Nucleus accumbens (tissue), 56 donors: ENCODE measurements around the gene STAT5A.
A peak's percentile ranks its signal among the peaks of the same experiment; 100 is the strongest.

Experiments used
- DNase-seq, 56 donors: peaks; one replicate each; lab custom pipeline; 2025; lab: John Stamatoyannopoulos, UW

The STAT5A gene

GRCh38 chr17:42266918-42267766 lies 21.2 kb upstream of the STAT5A start:
- no peak for DNase-seq

GRCh38 chr17:42268236-42268635 lies 20.1 kb upstream of the STAT5A start:
- DNase-seq = no peak

DNA sequence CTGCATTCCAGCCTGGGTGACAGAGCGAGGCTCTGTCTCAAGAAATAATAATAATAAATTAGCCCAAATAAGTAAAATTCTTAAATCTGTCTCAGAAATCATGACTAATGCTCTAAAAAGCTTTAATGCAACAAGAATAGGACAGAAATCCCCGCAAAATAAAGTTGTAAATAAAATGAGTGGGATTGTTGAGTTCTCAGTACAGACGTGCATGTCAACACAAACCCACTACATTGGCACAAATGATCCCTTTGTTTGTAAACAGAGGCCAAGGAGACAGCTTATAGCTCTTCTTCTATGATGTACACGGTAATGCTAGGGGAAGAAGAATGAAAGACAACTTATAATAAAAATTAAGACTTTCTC lies 18.1 kb upstream of the STAT5A start:
- DNase-seq = no peak

DNA sequence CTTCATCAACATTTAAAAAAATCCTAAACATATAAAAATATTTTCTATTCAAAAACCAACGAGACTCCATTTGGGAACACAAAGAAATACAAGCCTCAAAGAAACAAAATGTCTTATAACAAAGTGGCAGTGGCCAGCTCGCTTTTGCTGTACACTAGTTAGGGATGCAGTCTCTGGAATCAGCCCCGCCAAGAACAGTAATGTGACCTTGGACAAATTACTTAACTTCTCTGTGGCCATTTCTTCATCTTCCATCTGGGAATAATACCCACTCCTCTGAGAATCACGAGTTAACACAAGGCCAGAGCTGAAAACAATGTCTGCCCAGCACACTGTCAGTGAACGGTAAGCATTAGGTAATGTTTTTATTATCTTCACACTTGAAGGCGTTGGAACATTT lies 17.7 kb upstream of the STAT5A start:
- no peak for DNase-seq

- DNase-seq = no peak
These were observed 17.1 kb upstream of the STAT5A start for GRCh38 chr17:42271006-42271778.

GRCh38 chr17:42271779-42272035 lies 16.6 kb upstream of the STAT5A start:
- no peak for DNase-seq

DNA sequence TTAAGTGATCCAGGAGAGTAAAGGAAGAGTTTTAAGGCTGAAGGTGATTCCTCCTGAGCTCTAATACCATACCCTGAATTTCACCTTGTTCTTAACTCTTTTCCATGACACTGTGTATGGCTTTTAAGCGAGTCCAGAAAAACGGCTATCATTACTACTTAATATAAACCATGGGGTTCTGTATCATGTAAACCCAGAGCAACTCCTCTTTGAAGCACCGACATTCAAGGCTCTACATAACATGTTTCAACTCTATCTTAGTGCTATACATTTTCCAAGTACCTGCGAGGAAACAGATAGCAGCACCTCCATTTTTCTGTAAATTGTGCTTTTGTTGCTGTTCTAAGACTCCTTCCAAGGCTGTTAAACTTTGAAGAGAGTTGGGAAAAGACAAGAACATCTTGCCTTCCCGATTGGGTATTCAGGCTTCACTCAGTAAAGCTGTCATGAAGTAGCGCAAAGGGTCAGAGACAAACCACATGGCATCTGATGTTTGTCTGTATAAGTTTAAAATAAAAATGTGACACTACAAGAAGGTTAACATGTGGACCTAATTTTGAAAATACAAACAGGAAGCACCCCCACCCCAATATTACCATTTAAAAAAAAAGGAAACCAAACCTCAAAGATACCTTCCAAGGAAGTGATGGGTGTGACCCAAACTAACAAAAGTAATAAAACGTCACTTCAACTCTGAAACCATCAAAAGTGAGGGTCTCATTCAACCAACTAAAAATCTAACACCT lies 16.0 kb upstream of the STAT5A start:
- DNase-seq = no peak

DNA sequence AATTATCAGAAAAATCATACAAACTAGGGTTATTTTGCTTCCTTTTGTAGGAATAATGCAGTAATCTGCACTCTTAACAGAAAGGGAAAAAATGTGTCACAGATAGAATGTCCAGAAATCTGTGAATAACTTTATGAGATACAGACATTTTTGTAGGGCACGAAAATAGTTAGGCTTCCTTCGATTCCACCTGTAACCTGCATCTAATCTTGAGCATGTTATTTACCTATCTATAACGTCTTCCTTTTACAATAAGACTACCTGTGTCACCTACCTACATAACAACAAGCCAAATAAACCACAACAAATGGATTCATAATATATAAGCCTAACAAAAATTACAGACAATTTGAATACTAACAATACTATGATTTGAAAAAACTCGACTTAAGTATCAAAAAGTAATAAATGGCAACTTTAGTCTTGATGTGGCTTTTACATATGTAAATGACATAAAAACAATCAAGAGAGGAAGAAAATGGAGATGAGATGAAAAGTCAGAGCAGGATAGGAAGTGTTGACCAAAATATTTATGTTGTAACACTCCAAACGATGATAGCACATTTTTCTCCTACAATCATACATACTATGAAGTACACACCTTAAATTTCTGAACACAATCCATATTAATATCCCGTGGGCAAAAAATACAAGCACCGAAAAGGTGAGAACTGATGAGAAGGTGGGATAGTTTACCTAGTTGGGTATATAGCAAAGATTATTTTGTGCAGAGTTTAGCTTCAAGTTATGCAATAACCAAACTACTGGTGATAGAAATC lies 14.6 kb upstream of the STAT5A start:
- no peak for DNase-seq

GRCh38 chr17:42274253-42274542 lies 14.1 kb upstream of the STAT5A start:
- DNase-seq = no peak

- no peak for DNase-seq
These were observed 13.3 kb upstream of the STAT5A start for GRCh38 chr17:42274812-42275526.

DNA sequence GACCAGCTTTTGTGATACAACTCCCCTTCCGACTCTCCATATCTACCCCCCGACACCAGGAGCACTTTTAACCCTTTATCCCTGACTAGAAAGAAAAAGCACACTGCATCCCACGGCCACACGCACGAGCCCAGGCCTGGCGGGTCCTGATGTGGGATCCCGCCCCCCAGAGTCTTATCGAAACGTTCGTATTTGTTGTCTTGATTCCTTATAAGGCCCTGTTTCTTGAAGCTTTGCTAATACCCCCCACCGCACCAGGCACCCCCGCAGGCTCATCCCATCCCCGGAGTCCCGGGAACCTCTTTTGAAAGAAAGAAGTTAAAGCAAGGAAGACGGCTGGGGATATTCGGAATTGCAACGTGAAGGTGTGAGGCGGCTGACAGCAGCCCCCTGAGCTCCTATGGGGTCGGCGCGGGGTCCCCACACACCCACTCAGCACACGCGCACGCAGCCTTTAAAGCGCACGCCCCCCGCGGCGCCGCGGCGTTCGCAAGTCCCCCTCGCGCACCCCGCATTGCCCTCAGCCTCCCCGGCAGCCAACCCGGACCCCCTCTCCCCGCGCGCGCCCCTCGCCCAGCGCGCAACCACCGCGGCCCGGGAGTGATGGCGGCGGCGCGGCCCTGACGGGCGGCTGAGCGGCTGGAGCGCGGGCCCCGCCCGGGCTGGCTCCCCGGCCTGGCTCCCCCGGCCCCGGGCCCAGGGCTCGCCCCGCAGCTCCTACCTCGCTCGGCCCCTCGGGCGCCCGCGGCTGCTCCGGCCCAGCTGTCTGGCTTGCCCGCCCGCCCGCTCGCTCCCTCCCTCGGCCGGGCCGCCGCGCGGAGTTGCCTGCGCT lies 12.6 kb upstream of the STAT5A start:
- DNase-seq = peak in 7 of 56 donors; percentile 23 to 64 (median 37)

DNA sequence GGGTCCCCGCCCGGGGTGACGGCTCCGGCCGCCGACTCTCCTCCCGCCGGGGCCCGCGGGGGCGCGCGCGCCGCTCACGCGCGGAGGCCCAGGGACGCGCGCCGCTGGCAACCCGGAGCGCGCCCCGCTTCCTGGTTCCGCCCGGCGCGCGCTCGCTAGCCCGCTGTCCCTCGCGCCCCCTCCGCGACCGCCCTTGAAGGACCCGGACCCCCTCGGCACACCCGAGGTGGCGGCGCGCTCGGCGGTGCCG lies 12.0 kb upstream of the STAT5A start, which contains the start of gene STAT5B:
Gene STAT5B, minus strand, starts transcription at position 33 of the 250 bp plus-strand sequence. CDS start 44,264 bp downstream, outside the sequence.
- peak in 40 of 56 donors; percentile 26 to 82 (median 51) for DNase-seq

DNA sequence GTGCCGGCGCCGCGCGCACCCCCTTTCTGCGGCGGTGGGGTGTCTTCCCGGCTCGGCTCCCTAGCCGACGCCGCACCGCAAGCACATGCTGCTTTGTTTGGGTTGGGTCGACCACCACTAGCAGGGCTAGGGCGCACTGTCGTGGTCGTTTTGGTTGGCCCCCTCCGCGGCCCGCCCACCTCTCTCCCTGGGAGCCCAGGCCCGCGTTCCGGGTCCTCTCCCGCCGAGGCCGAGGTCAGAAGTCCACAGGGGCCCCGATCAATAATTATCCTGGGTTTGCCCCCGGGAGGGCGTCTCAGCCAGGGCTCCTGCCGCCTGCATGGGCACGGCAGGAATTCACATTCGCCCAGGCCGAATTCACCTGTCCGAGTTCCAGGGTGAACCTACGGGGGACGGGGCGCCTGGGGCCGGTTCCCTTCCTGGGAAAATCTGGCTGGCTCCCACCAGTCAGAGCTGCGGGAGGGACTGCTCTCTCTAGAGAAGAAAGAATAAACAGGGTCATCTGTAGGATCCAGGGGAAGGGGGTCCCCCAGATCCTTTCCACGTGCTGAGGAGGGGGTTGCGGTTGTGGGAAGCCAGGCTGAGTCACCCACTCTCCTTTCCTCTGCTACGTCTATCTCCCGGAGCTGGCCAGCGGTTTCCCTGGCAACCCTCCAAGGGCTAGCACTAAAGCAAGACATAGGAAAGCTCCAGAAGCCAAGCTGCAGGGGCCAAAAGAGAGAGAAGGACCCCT lies 11.5 kb upstream of the STAT5A start:
- DNase-seq = peak in 32 of 56 donors; percentile 12 to 85 (median 40)

- DNase-seq = no peak
These were observed 11.0 kb upstream of the STAT5A start for GRCh38 chr17:42277342-42277712.

- no peak for DNase-seq
These were observed 8.3 kb upstream of the STAT5A start for GRCh38 chr17:42279776-42280630.

DNA sequence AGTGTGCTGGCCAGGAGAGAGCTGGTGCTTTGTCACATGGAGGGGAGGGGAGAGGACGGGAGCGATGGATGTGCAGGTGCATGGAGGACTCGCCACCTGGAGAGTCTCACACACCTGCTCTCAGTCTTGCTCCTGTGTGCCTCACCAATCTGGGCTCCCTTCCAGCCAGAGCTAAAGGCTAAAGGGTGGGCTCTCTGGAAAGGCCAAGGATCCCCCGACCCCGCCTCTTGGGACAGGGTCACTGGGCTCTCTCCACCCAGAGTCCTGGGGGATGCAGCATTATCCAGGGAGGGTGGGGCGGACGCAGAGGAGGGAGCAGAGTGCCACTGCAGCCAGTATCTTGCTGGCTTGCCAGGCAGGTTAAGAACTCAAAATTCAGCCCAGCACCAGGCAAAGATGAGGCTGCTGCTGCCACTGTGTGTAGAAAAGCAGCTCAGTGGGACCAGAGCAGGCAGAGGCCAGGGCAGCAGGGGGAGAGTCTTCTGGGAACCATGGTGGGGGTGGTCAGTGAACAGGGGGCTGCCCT lies 6.7 kb upstream of the STAT5A start:
- no peak for DNase-seq

GRCh38 chr17:42282478-42283080 lies 5.7 kb upstream of the STAT5A start:
- no peak for DNase-seq
